NCI-H226 (cell line): ENCODE results near the gene SMYD3.
"Not testable (repeated sequence)": the region's sequence is repeated elsewhere in the genome, so short reads cannot be mapped to it uniquely, and the experiment has no call there.

Experiments
- DNase-seq: peaks from one replicate; pipeline ENCODE4 v3.0.0-alpha.2; 2015

Gene SMYD3

DNA sequence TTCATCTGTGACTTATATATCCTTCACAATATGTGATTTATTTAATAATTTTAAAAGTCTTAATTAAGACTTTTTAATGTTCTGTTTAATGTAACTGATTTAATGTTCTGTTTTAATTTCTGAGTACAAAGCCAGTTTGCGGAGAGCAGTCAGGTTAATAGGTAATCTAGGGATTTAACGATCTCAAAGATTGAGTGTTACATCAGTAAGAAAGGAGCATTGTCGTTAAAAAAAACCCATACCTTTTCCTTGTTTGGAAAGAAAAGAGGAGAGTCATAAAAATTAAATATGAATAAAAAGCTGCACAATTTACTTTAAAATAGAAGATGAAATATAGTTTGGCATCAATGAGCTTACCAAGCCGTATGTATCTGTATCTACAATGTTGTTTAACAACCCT, 730.9 kb downstream of the SMYD3 start:
- no peak for DNase-seq

DNA sequence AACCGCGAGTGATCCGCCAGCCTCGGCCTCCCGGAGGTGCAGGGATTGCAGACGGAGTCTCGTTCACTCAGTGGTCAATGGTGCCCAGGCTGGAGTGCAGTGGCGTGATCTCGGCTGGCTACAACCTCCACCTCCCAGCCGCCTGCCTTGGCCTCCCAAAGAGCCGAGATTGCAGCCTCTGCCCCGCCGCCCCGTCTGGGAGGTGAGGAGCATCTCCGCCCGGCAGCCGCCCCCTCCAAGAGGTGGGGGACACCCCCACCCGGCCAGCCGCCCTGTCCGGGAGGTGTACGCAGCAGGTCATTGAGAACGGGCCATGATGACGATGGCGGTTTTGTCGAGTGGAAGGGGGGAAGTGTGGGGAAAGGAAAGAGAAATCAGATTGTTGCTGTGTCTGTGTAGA, 732.1 kb downstream of the SMYD3 start:
- not testable (repeated sequence) for DNase-seq

DNA sequence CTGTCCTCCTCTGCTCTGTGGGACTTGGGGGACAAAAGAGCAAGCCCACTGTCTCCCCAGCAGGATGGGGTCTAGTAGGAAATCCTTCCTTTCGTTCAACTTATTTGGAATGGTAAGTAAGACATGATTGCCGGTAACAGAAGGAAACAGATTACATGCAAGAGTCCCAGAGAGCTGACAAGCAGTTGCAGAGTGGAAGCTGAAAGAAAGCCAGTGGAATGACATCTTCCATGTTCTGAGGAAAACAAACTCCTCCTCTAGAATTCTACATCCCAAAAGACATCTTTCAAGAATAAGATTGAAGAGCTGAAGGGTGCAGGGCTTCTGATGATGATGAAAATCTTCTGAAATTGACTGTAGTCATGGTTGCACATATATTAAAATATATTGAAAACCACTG, 732.9 kb downstream of the SMYD3 start:
- no peak for DNase-seq

DNA sequence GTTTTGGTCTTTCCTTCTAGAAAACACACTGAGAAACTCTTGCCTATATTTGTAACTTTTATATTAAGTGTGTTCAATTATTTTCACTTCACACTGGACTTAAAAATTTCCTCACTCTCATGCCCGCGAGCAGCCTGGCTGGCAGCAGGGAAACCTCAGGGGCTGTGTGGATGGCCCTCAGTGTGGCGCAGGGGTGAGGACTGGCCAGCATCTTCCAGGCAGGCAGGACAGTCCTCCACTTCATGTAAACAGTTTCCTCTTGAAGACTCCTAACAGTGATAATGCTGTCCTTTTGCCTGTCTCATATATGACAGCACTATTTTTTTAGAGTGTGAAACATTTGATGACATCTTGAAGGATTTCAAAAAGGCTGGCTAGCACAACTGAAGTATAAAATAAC, 733.7 kb downstream of the SMYD3 start:
- DNase-seq = no peak

DNA sequence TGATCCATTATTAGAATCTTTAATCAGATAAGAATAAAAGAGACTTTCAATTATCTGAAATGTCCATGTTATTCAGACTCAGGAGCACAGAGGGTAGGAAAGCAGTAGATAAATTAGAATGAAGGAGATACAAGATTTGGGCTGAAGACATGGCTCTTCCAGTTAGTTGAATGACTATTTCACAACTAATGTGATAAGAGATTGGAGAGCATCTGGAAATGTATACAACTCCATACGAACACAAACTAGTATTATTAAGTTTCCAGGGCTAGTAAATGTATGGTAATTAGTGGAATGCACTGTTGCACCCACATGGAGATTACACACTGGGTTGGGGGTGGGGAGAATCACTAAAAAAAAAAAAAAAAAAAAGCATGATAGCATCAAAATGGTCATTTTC, 734.3 kb downstream of the SMYD3 start:
- no peak for DNase-seq

DNA sequence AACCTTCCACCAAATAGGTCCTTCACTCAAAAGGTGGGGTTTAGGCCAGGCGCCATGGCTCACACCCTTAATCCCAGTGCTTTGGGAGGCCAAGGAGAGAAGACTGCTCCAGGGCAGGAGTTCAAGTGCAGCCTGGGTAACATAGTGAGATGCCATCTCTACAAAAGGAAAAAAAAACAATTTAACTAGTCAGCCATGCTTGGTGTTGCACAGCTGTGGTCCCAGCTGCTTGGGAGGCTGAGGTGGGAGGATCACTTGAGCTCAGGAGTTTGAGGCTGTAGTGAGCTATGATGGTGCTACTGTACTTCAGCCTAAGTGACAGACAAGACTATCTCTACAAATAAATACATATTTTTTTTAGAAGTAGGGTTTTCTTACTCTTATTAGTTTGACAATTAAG, 734.8 kb downstream of the SMYD3 start:
- no peak for DNase-seq

DNA sequence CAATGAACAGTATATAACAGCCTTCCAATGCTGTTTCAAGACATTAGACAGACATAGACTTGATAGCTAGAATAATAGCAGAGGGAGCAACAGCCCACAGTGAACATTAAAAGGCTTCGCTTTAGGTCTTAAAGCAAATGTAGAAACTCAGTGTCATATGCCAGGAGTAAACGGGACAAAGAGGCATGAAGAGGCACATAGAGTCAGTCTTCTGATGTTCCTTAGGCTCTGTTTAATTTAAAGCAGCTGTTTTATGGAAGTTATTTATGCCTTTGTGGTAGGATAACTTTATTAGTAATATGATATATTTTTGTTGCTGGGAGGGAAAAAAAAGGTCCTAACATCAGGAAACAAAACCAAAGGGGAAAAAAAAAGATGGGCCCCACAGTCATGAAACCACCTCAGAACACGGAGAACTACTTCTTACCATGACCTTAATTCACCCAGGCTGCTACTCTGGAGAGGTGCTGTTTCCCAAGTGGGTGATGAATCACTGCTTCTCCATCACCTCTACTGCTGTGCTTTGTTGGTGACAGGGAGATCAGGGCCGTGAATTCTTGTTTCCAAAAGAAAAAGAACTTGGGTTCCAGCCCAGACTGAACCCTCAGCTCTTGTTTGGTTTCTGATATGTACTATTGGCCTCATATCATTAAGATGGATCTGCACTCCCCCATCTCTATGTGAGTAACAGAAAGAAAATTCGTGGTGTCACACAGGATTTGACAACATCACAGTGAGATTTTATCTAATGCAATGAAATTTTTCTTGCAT, 735.4 kb downstream of the SMYD3 start:
- DNase-seq = peak; percentile 61

DNA sequence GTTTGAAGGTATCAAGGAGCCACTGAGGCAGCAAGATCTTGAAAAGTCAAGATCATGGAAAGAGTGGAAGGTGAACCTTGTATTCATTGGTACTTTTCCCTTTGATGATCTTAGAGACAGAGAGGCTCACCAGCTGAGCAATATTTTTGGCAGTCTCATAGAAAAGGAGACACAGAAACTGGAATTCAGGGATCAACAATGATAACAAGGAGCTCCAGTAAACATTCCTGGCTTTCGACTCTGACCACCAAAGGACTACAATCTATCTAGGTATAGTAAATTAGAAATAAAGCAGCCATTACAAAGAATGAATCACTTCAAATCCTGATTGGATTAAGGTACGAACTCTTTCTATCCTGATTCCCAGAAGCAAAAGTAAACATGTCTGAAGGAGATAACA, 736.9 kb downstream of the SMYD3 start:
- DNase-seq = peak; percentile 40

DNA sequence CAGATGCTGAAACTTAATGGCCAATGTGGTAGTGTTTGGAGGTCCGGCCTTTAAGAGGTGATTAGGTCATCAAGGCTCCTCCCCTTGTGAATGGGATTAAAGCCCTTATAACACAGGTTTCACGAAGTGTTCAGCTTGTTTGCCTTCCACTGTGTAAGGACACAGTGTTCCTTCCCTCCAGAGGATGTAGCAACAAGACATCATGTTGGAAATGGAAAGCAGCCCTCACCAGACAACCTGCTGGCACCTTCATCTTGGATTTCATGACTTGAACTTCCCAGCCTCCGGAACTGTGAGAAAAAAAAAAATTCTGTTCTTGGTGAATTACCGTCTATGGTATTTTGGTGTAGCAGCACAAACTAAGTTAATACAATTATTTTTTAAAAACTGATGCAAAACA, 738.5 kb downstream of the SMYD3 start:
- DNase-seq = no peak

DNA sequence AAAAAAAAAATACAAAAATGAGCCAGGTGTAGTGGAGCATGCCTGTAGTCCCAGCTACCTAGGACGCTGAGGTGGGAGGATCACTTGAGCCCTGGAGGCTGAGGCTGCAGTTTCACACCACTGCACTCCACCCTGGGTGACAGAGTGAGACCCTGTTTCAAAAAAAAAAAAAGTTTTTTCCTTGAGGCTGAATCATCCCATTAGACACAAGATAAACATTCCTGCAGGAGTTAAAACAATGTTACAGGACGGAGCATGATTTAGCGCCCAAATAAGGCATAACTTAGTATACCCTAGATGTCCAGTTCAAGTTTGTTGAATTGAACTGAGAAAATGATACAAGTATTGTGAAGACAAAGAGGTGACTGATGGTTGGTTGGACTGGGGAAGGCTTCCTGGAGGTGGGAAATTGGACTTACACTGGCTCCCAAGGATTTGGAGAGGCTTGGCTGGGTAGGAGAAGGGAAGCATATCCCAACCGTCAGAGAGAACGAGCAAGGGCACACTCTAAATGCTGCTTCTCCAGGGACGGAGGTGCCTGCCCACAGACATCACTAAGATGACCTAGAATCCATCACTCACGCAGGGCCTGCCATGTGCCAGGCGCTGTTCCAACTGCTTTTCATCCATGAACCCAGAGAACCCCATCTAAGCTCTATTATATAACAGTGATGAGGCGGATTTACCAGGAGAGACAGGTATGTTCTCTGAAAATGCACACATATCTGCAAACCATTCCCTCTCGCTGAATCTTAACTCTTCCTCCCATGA, 741.7 kb downstream of the SMYD3 start:
- no peak for DNase-seq

DNA sequence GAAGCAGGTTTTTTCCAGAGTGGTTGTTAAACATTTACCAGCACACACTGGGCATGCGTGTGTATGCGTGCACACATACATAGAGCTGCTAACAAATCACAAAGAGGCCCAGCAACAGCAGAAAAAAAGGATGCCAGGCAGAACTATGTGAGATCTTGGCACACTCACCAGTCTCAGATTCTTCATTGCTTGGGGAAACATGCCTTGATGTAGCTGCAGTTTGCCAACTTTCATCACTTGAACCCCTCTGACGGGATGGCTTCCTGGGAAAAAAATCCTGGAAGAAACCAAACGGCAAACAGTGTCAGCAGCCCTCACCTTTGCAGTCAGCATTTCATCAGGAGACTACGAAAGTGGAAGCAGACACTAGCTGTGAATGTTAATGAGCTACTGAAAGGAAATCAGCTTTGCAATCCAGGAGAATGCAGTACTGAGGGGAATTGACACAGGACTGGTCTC, 743.2 kb downstream of the SMYD3 start:
- no peak for DNase-seq

DNA sequence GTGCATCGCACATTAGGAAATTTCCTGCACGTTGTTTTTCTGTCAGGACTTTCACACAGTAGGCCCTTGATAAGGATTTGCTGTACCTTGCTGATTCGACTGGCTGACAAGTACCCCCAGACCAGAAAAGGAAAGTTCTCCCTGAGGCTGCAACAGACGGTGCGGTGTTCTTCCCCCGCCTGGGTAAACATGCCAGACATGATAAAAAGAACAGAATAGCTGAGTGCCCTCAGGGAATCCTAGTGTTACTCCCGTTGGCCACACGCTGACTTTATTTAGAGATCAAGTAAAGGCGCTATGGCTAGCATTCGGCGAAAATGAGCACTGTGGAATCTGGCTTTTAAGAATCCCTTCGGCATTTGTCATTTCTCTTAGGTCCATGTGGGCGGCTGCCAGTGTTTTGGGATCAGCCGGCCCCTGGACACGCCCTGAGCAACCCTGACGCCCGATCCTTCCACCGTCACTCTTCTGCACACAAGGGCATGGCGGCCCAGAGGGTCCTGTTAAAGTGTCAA, 744.6 kb downstream of the SMYD3 start:
- no peak for DNase-seq

DNA sequence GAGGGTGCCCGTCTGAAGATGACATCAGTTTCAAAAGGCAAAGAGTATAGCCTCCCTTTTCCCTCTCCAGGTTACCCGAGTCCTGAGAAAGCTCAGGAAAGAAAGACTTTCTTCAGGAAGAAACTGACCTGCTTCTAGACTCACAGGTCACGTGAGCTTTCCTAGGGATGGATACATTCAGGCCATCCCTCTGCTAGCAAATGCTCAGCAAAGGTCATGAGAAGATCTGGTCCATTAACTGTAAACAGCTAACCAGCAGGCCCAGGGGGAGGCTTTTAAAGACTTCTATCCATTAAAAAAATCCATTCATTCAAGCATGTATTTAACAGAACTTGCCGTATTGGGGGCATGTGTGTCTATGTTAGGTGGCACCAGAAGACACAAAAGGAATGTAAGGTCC, 746.8 kb downstream of the SMYD3 start:
- no peak for DNase-seq

DNA sequence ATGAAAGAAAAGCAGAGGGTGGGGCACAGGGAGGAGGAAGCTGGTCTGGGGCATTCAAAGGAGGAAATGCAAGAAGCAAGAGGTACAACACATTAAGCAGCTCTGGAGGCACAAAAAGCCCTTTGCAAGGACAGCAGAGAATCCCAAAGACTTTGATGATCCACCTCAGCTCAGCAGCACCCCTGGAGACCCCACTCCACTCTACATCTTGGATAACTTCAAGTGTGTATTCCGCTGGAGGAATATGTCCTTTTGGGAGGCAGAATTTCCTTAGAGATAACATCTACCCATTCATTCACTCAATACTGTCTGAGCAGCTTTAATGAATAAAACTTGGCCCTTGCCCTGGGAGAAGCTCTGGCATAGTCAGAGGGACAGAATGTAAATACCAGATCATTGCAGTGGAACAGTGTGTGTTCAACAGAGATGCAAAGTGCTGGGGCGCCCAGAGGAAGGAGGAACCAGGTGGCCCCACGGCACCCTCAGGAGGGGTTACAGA, 752.6 kb downstream of the SMYD3 start:
- no peak for DNase-seq

DNA sequence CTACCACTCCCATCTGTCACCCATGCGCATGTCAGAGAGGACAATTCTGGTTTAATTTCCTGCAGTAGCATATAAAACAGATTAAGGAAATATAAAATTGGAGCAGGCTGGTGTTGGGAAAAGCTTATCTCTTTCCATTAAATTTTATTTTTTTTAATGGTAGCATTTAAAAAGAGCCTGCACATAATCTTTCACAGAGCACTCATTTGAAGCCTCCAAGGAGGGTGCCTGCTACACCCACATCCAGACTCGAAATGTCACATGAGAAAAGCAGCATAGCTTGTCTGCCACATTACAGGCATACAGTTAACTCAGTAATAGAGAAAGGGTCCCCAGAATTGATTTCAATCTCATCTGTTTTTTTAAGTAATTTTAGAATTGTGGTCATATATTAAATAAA, 753.3 kb downstream of the SMYD3 start:
- no peak for DNase-seq

DNA sequence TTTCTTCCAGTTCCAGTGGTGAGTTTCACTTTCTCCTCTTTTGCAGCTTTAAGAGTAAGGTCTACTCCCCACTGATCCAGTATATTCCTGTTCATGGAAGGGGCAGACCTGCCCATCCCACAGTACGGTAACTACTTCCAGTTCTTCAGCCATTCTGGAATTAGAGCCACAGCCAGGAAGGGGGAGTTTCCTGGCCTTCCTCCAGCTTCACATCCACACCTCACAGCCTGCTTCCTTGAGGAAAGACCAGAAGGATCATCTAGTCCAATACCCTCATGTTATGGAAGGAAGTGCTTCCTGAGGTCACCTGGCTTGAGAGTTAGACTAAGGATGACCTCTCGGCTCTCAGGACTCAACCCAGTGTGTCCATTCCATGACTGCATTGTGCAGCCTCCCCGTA, 754.5 kb downstream of the SMYD3 start:
- DNase-seq = no peak

DNA sequence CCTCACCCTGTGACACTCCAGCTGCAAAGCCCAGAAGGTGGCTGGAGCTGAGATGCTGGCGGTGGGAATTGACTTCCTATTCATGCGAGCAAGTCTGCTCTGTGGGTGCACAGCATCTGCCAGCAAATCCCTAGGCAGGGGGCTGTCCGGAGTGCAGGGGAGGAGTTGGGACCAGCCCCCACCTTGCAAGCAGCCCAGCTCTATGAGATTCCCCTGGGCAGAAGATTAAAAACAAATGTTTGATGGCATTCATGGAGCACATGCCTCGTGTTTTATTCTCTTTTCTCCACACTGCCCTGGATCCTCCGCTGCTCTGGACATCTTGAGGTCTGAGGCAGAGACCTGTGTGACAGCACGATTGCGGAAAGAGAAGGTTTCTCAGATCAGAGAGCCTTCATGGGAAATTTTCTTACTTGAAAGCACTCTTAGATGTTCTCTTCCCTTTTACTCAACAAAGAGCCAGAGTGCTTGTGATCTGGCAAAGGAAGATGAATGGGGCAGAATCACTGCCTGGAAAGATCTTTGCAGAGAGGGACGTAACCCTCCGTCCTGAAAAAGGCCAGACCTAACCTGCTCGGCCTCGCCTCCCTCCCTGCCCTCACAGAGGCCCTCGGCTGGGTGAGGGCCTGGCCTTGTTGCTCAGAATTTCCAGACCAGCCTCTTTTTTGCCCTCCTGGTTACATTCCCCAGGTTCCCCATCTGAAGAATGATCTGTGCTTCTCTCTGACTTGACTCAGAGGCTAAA, 755.2 kb downstream of the SMYD3 start:
- no peak for DNase-seq

DNA sequence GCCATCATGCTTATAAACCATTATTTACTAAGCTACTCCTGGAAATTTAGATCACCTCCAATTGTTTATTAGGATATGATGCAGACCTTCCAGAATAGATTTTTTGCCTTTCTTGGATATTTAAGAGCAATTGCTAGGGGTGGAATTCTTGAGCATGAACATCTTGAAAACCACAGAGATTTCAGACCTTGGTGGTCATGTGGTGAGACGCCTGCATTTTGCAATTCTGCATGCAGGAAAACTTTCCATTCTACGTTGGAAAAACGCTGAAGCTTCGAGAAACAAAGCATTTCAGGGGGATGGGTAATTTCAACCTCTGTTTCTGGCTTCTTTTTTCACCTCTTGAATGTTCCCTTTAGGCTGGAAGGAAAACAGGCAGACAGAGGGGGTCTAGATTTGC, 756.0 kb downstream of the SMYD3 start:
- no peak for DNase-seq

DNA sequence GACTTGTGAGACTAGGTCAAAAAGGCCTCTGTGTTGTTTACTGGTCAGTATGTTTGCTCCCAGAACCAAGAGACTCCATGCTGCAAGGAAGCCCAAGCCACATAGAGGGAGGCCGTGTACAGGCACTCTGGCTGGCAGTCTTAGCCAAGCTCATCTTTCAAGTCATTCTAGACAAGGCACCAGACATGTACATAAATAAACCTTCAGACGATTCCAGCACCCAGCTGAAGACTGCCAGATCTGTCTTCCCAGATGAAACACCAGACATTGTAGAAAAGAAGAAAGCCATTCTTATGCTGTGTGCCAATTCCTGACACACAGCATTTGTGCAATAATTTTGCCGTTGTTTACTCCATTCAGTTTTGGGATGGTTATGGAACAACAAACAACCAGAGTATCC, 756.8 kb downstream of the SMYD3 start:
- no peak for DNase-seq

DNA sequence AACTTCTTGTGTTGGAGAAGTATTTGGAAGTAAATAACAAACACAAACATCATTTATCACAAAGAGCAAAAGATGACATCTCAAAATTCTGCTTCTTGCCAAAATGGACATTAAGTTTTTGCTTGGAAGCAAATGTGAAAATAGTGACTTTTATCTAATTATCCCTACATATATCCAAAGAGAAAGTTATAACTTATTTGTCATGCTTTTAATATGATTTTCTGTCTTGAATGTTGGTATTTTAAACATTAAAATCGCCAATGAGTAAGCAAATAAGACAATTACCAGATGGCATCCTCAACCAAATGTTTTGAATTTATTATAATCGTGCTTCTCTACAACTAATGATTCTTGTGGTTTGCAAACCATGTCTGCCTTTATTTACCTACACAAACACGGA, 758.0 kb downstream of the SMYD3 start:
- no peak for DNase-seq

DNA sequence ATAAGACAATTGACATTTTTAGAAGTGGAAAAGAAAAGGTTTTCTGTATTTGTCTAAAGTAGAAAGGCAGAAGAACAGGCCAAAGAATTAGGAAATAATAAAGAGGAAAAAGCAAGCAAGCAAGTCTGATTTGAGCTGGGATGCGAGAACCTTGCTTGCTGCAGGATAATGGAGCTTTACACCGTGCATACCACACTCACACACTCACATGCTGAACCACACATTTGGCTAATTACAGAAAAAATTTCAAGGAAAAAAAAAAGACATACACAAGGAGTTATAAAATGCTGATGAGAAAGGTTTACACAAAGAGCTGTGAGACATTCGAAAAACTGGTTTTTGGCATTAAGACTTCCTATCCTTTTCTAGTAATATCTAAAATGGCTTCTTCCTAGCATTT, 758.4 kb downstream of the SMYD3 start:
- DNase-seq = no peak

DNA sequence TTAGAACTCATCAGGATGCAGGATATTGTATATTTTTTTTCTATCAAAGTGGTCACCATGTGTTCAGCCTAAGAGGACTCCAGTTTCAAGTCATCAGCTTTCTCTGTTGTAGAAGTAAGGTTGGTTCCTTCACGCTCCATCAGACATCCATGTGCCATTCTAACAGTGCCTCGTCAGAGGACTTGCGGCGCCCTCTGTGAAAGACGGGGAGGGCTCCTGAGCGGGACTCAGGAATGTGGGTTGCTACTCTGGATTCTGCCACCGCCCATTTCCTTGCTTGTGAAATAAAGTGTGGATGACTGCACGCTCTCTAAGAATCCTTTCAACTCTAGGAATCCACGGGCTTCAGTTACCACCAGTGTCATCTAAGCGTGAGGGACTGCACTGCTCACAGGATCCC, 758.8 kb downstream of the SMYD3 start:
- DNase-seq = peak; percentile 8

DNA sequence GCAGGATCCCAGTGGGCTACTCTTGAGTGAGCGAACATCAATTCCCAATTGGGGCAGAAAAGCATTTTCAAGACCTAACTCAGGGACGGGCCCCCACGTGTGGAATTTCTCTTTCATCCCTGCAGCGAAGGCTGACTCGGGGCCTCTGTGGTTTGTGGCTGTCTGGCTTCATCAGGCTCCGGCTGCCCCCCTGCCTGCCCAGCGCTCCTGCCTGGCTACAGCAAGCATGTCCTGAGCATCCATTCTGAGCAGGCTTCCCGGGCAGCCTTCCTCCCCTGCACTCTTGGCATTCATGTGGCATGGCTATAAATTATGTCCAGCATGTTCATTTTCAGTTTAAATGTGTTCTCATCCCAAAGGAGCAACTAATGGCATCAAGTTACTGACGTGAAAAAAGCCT, 764.2 kb downstream of the SMYD3 start:
- DNase-seq = no peak
